Mesenchymal stem cell (in vitro differentiated cells and primary cell): ENCODE data around the gene RNF44.

Experiments used
- DNase-seq: peaks from one replicate; pipeline ENCODE4 v3.0.0-alpha.2; 2013
- H2AFZ ChIP-seq: one replicate; pipeline ENCODE4 v1.6.1; 2013; ENCODE audit warnings: low read depth, mild to moderate bottlenecking, control low read depth, inconsistent platforms, low read length, moderate library complexity
- H2AK5ac ChIP-seq: 2 replicates; pipeline ENCODE4 v1.6.1; 2013; ENCODE audit warnings: low read length, moderate library complexity, mild to moderate bottlenecking, inconsistent platforms; ENCODE audit not compliant: severe bottlenecking
- H2BK120ac ChIP-seq: one replicate; pipeline ENCODE4 v1.6.1; 2013; ENCODE audit warnings: low read depth, mild to moderate bottlenecking, inconsistent platforms, low read length, moderate library complexity
- H2BK12ac ChIP-seq, 2 experiments: one replicate each; pipeline ENCODE4 v1.6.1; 2013; ENCODE audit warnings: inconsistent platforms in 2 of 2, low read length in 2 of 2, mild to moderate bottlenecking in 2 of 2, moderate library complexity in 2 of 2, control low read depth in 1 of 2
- H2BK15ac ChIP-seq: one replicate; pipeline ENCODE4 v1.6.1; 2013; ENCODE audit warnings: mild to moderate bottlenecking, low read depth, inconsistent platforms; ENCODE audit not compliant: poor library complexity, severe bottlenecking
- H2BK5ac ChIP-seq: 2 replicates; pipeline ENCODE4 v1.6.1; 2013; ENCODE audit warnings: low read depth, mild to moderate bottlenecking, low read length, control low read depth, inconsistent platforms; ENCODE audit not compliant: poor library complexity, severe bottlenecking
- H3K14ac ChIP-seq, 2 experiments: one replicate each; pipeline ENCODE4 v1.6.1; 2013; ENCODE audit warnings: inconsistent platforms in 2 of 2, low read length in 2 of 2, control low read depth in 1 of 2, mild to moderate bottlenecking in 1 of 2, moderate library complexity in 1 of 2
- H3K18ac ChIP-seq, 2 experiments: one replicate each; pipeline ENCODE4 v1.6.1; 2013; ENCODE audit warnings: inconsistent platforms in 2 of 2, low read length in 2 of 2, control low read depth in 1 of 2, low read depth in 1 of 2, mild to moderate bottlenecking in 1 of 2
- H3K23ac ChIP-seq, 2 experiments: one replicate each; pipeline ENCODE4 v1.6.1; 2013; ENCODE audit warnings: inconsistent platforms in 2 of 2, low read length in 2 of 2, mild to moderate bottlenecking in 2 of 2, moderate library complexity in 2 of 2, control low read depth in 1 of 2
- H3K27ac ChIP-seq: 2 replicates; pipeline ENCODE4 v1.5.1; 2013; ENCODE audit warnings: mild to moderate bottlenecking, moderate library complexity, low read length, control low read depth, inconsistent platforms; ENCODE audit not compliant: poor library complexity, severe bottlenecking
- H3K27me3 ChIP-seq, 2 experiments: 2 replicates each; pipeline versions ENCODE4 v1.6.1 to v1.7.0; 2013; ENCODE audit warnings: low read length in 2 of 2, mild to moderate bottlenecking in 2 of 2, moderate library complexity in 2 of 2, control low read depth in 1 of 2, inconsistent platforms in 1 of 2; ENCODE audit not compliant: control insufficient read depth in 1 of 2, insufficient read depth in 1 of 2
- H3K36me3 ChIP-seq, 2 experiments: 2 replicates each; pipeline versions ENCODE4 v1.6.1 to v1.7.0; 2013; ENCODE audit warnings: low read length in 2 of 2, control low read depth in 1 of 2, inconsistent platforms in 1 of 2, low read depth in 1 of 2, mild to moderate bottlenecking in 1 of 2; ENCODE audit not compliant: insufficient read depth in 2 of 2, control insufficient read depth in 1 of 2
- H3K4ac ChIP-seq, 2 experiments: one replicate each; pipeline ENCODE4 v1.6.1; 2013; ENCODE audit warnings: inconsistent platforms in 2 of 2, low read length in 2 of 2, mild to moderate bottlenecking in 2 of 2, moderate library complexity in 2 of 2, control low read depth in 1 of 2, low read depth in 1 of 2
- H3K4me1 ChIP-seq: 2 replicates; pipeline ENCODE4 v1.6.1; 2013; ENCODE audit warnings: low read depth, low read length, control low read depth; ENCODE audit not compliant: control insufficient read depth, insufficient read depth
- H3K4me2 ChIP-seq: 2 replicates; pipeline ENCODE4 v1.6.1; 2013; ENCODE audit warnings: low read length, mild to moderate bottlenecking, inconsistent platforms; ENCODE audit not compliant: poor library complexity, severe bottlenecking
- H3K4me3 ChIP-seq, 2 experiments: 2 replicates each; pipeline versions ENCODE4 v1.5.1 to v1.7.0; 2013; ENCODE audit warnings: low read length in 2 of 2, mild to moderate bottlenecking in 2 of 2, control low read depth in 1 of 2, low read depth in 1 of 2; ENCODE audit not compliant: insufficient read depth in 1 of 2
- H3K79me1 ChIP-seq: replicated peaks from 2 replicates; pipeline ENCODE4 v1.6.1; 2013; ENCODE audit warnings: mild to moderate bottlenecking, control low read depth, low read length, inconsistent platforms; ENCODE audit not compliant: poor library complexity, severe bottlenecking
- H3K9ac ChIP-seq: 2 replicates; pipeline ENCODE4 v1.7.0; 2013; ENCODE audit warnings: mild to moderate bottlenecking, low read length, moderate library complexity
- H3K9me3 ChIP-seq: 2 replicates; pipeline ENCODE4 v1.7.0; 2013; ENCODE audit warnings: mild to moderate bottlenecking, low read length; ENCODE audit not compliant: control insufficient read depth
- H4K8ac ChIP-seq: one replicate; pipeline ENCODE4 v1.6.1; 2013; ENCODE audit warnings: inconsistent platforms, mild to moderate bottlenecking, low read length, moderate library complexity
- H4K91ac ChIP-seq: one replicate; pipeline ENCODE4 v1.6.1; 2013; ENCODE audit warnings: mild to moderate bottlenecking, low read length, inconsistent platforms
- WGBS: methylation state at CpG from one replicate; pipeline ENCODE4 v1.1.7; 2013; ENCODE audit warnings: mixed read lengths; 5-methylcytosine and 5-hydroxymethylcytosine counted together

RNF44 gene

GRCh38 chr5:176578391-176578808, 41.2 kb upstream of the RNF44 start:
- no peak overlapping the region for H2BK15ac ChIP-seq
- no peak overlapping the region for H4K8ac ChIP-seq
- H3K18ac ChIP-seq: no peak overlapping the region
- H3K14ac ChIP-seq: no peak overlapping the region
- H4K91ac ChIP-seq: no peak overlapping the region
- no peaks in the 10 kb centered on the region for H3K79me1 ChIP-seq
- no peak overlapping the region for H2AFZ ChIP-seq
- H3K9ac ChIP-seq: no peak overlapping the region
- no peak overlapping the region for H3K23ac ChIP-seq
- H3K27me3 ChIP-seq: peaks cover 0 to 40% of the 10 kb centered on the region in 2 experiments
- peaks cover 2% of the 10 kb centered on the region for H3K4me1 ChIP-seq
- H3K4me2 ChIP-seq: no peak overlapping the region
- no peaks in the 10 kb centered on the region for H3K9me3 ChIP-seq
- H3K4ac ChIP-seq: no peak overlapping the region
- H2BK120ac ChIP-seq: no peak overlapping the region
- no peak overlapping the region for H2AK5ac ChIP-seq
- H2BK12ac ChIP-seq: no peak overlapping the region
- H3K27ac ChIP-seq: no peak overlapping the region
- DNase-seq: peak; percentile 43
- WGBS: 36% methylated on average over 15 of the region's 15 CpGs
- H3K36me3 ChIP-seq: no peaks in the 10 kb centered on the region
- H3K4me3 ChIP-seq: no peak overlapping the region
- no peak overlapping the region for H2BK5ac ChIP-seq

- no peak for DNase-seq
- no peak overlapping the region for H4K8ac ChIP-seq
- H2BK120ac ChIP-seq: no peak overlapping the region
- no peak overlapping the region for H2BK15ac ChIP-seq
- H3K27me3 ChIP-seq: peaks cover 4 to 43% of the 10 kb centered on the region in 2 experiments
- no peak overlapping the region for H3K4me3 ChIP-seq
- no peak overlapping the region for H3K27ac ChIP-seq
- peak overlapping the region in 1 of 2 experiments; percentile 32 for H2BK12ac ChIP-seq
- peak overlapping the region in 1 of 2 experiments; percentile 68 for H3K14ac ChIP-seq
- H3K9me3 ChIP-seq: no peaks in the 10 kb centered on the region
- no peak overlapping the region for H3K23ac ChIP-seq
- 91% methylated on average over 36 of the region's 36 CpGs for WGBS
- peak overlapping the region in 1 of 2 experiments; percentile 50 for H3K18ac ChIP-seq
- H2AK5ac ChIP-seq: no peak overlapping the region
- no peak overlapping the region for H3K4ac ChIP-seq
- H3K36me3 ChIP-seq: no peaks in the 10 kb centered on the region
- H2BK5ac ChIP-seq: no peak overlapping the region
- H3K4me1 ChIP-seq: peaks cover 2% of the 10 kb centered on the region
- no peaks in the 10 kb centered on the region for H3K79me1 ChIP-seq
- no peak overlapping the region for H3K9ac ChIP-seq
- H3K4me2 ChIP-seq: no peak overlapping the region
- no peak overlapping the region for H2AFZ ChIP-seq
- peak overlapping the region; percentile 29 for H4K91ac ChIP-seq
These were observed 40.3 kb upstream of the RNF44 start for GRCh38 chr5:176577312-176578176.

- no peak for DNase-seq
- Histone ChIP-seq H3K27ac (no peak overlapping the region), H3K4me2 (no peak overlapping the region), H2BK15ac (peak overlapping the region; percentile 52), H2BK5ac (no peak overlapping the region), H3K4ac (no peak overlapping the region), H3K9ac (no peak overlapping the region), H3K4me1 (peaks cover 2% of the 10 kb centered on the region), H4K8ac (no peak overlapping the region), H3K36me3 (no peaks in the 10 kb centered on the region), H3K27me3 (peaks cover 10 to 51% of the 10 kb centered on the region in 2 experiments), H3K4me3 (no peak overlapping the region), H3K23ac (no peak overlapping the region), H2AFZ (no peak overlapping the region), H2BK12ac (no peak overlapping the region), H3K79me1 (no peaks in the 10 kb centered on the region), H2BK120ac (no peak overlapping the region), H4K91ac (no peak overlapping the region), H3K14ac (peak overlapping the region in 1 of 2 experiments; percentile 35), H2AK5ac (no peak overlapping the region), H3K9me3 (no peaks in the 10 kb centered on the region), H3K18ac (no peak overlapping the region)
- 92% methylated on average over 36 of the region's 37 CpGs for WGBS
These were observed 38.6 kb upstream of the RNF44 start for GRCh38 chr5:176575488-176576422.

- H2AK5ac ChIP-seq: no peak overlapping the region
- peaks cover 2% of the 10 kb centered on the region for H3K4me1 ChIP-seq
- no peak overlapping the region for H3K9ac ChIP-seq
- WGBS: 95% methylated on average over 14 of the region's 14 CpGs
- no peak overlapping the region for H3K18ac ChIP-seq
- no peak overlapping the region for H3K4me2 ChIP-seq
- no peaks in the 10 kb centered on the region for H3K79me1 ChIP-seq
- H4K91ac ChIP-seq: peak overlapping the region; percentile 32
- H2AFZ ChIP-seq: no peak overlapping the region
- no peak overlapping the region for H4K8ac ChIP-seq
- no peak overlapping the region for H3K4me3 ChIP-seq
- H3K9me3 ChIP-seq: no peaks in the 10 kb centered on the region
- H2BK12ac ChIP-seq: no peak overlapping the region
- no peak overlapping the region for H2BK5ac ChIP-seq
- no peak overlapping the region for H3K23ac ChIP-seq
- no peak overlapping the region for H3K4ac ChIP-seq
- no peaks in the 10 kb centered on the region for H3K36me3 ChIP-seq
- H2BK15ac ChIP-seq: no peak overlapping the region
- H2BK120ac ChIP-seq: no peak overlapping the region
- no peak overlapping the region for H3K14ac ChIP-seq
- H3K27me3 ChIP-seq: peaks cover 10 to 53% of the 10 kb centered on the region in 2 experiments
- no peak for DNase-seq
- H3K27ac ChIP-seq: no peak overlapping the region
These were observed 37.9 kb upstream of the RNF44 start for GRCh38 chr5:176575066-176575465.
